ENCODE data around the gene NAV2. TPM values are rescaled to one million over a fixed set of nuclear protein-coding genes. Genes with fewer than 3 reads are reported as not detected.

Gene NAV2
- total RNA-seq, 1 experiment from 2014 or later = 139 TPM

DNA sequence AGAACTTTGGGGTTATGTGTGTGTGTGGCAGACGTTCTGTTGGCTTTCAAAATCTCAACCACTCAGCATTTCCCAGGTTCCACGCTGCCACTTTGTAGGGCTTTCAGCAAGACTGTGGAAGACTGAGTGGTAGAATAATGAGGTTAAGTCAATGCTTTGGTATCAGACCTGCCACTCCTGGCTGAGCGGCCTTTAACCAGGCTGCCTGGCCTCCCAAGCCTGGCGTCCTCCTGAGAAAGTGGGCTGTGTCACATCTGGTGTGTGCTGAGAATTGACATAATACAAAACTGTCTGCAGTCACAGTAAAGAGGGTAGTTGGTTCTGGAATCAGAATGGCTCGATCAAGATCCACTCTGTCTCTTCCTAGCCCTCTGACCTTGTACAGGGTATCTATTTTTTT is 321.2 kb downstream of the NAV2 start:
- ChIA-PET CTCF (interaction anchor here (0.5 to 6.8 kb wide), 4 partner anchors 10 to 93 kb away, joined by 4 to 47 read pairs (median 4); no protein-coding TSS in a partner anchor), POLR2A (interaction anchor here (0.8 to 23.4 kb wide), 4 partner anchors 11 to 74 kb away, joined by 3 to 691 read pairs (median 255); no protein-coding TSS in a partner anchor)
- Mint-ChIP-seq H3K27me3 (ENCODE audit: insufficient read depth, unreplicated experiment) (no peaks in the 10 kb centered on the region), H3K27ac (ENCODE audit: low read depth, unreplicated experiment) (no peak overlapping the region), H3K36me3 (ENCODE audit: insufficient read depth, unreplicated experiment) (peaks cover 89% of the 10 kb centered on the region), H3K4me1 (ENCODE audit: insufficient read depth, unreplicated experiment) (peaks cover 74% of the 10 kb centered on the region), H3K9me3 (ENCODE audit: unreplicated experiment) (no peaks in the 10 kb centered on the region), H3K4me3 (ENCODE audit: unreplicated experiment) (peak overlapping the region; percentile 59)
- no peak for DNase-seq (ENCODE audit: unreplicated experiment)
- intact Hi-C loops (cut with micrococcal nuclease) = no loop called here
- no TSS peak for BruUV-seq (replicated peaks)
- no peak for TF ChIP-seq CTCF (IDR thresholded peaks at IDR 0.05; ENCODE audit: unreplicated experiment)

GRCh38 chr11:20034941-20035340 is 322.3 kb downstream of the NAV2 start:
- ChIA-PET POLR2A (interaction anchor here (0.8 to 23.4 kb wide), 13 partner anchors 7 to 333 kb away, joined by 3 to 691 read pairs (median 8); no protein-coding TSS in a partner anchor), CTCF (interaction anchor here (0.5 to 6.8 kb wide), 13 partner anchors 10 to 928 kb away, joined by 3 to 47 read pairs (median 5); no protein-coding TSS in a partner anchor)
- intact Hi-C loops (cut with micrococcal nuclease) = loop anchor here (5.0 kb wide), 1 partner anchor 77 kb away; no protein-coding TSS in a partner anchor
- H3K4me1 Mint-ChIP-seq (ENCODE audit: insufficient read depth, unreplicated experiment) = peaks cover 63% of the 10 kb centered on the region
- peak overlapping the region; percentile 59 for H3K4me3 Mint-ChIP-seq (ENCODE audit: unreplicated experiment)
- H3K27me3 Mint-ChIP-seq (ENCODE audit: insufficient read depth, unreplicated experiment) = no peaks in the 10 kb centered on the region
- no peaks in the 10 kb centered on the region for H3K9me3 Mint-ChIP-seq (ENCODE audit: unreplicated experiment)
- BruUV-seq (replicated peaks) = no TSS peak
- no peak for DNase-seq (ENCODE audit: unreplicated experiment)
- peak overlapping the region; percentile 92 for H3K27ac Mint-ChIP-seq (ENCODE audit: low read depth, unreplicated experiment)
- peaks cover 89% of the 10 kb centered on the region for H3K36me3 Mint-ChIP-seq (ENCODE audit: insufficient read depth, unreplicated experiment)
- TF ChIP-seq CTCF (IDR thresholded peaks at IDR 0.05; ENCODE audit: unreplicated experiment) = no peak

- peak overlapping the region; percentile 92 for H3K27ac Mint-ChIP-seq (ENCODE audit: low read depth, unreplicated experiment)
- DNase-seq (ENCODE audit: unreplicated experiment) = no peak
- H3K27me3 Mint-ChIP-seq (ENCODE audit: insufficient read depth, unreplicated experiment) = no peaks in the 10 kb centered on the region
- no peak for TF ChIP-seq CTCF (IDR thresholded peaks at IDR 0.05; ENCODE audit: unreplicated experiment)
- ChIA-PET POLR2A (interaction anchor here (0.8 to 23.4 kb wide), 13 partner anchors 8 to 332 kb away, joined by 3 to 691 read pairs (median 8); no protein-coding TSS in a partner anchor), CTCF (interaction anchor here (0.5 to 6.8 kb wide), 14 partner anchors 10 to 928 kb away, joined by 3 to 47 read pairs (median 4); no protein-coding TSS in a partner anchor)
- intact Hi-C loops (cut with micrococcal nuclease) = loop anchor here (5.0 kb wide), 1 partner anchor 77 kb away; no protein-coding TSS in a partner anchor
- peak overlapping the region; percentile 59 for H3K4me3 Mint-ChIP-seq (ENCODE audit: unreplicated experiment)
- H3K36me3 Mint-ChIP-seq (ENCODE audit: insufficient read depth, unreplicated experiment) = peaks cover 89% of the 10 kb centered on the region
- TSS peak; percentile 85 for BruUV-seq (replicated peaks)
- no peaks in the 10 kb centered on the region for H3K9me3 Mint-ChIP-seq (ENCODE audit: unreplicated experiment)
- peaks cover 63% of the 10 kb centered on the region for H3K4me1 Mint-ChIP-seq (ENCODE audit: insufficient read depth, unreplicated experiment)
These were observed 322.7 kb downstream of the NAV2 start for GRCh38 chr11:20035375-20035700.

DNA sequence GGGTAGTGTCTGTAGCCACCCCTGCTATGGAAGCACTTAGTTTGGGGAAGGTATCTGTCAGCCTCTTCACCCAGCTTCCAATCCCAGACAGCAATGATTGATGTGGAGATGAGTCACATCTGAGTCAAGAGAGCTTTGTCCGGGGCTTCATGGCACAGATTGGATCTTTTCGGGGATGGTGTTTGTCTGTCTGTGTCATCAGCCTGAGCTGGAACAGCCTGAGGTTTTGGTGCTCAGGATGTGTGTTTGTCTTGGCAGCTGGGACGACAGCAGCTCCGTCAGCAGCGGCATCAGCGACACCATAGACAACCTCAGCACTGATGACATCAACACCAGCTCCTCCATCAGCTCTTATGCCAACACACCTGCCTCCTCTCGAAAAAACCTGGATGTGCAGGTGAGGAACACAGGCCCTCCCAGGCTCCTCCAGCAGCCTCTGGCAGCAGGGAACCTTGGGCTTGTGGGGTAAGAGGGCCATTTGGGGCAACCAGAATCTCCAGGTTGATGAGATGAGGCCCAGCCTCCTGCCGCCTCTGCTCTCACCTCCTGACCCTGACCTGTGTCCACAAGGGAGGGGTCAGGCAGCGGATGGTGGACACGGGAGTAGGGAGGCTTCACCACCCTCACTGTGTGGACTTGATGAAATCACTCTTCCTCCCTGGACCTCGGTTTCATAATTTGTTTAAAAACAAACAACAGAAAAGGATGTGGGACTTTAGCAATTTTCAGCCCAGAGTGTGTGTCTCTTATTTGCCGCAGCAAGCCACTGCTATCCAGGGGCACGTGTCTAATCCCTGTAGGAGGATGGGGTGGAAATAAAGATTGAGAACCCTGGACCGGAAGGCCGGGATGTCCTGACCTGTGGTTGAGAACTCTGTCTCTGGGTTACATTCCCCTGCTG is 323.3 kb downstream of the NAV2 start:
- BruUV-seq (replicated peaks) = no TSS peak
- peak overlapping the region; percentile 59 for H3K4me3 Mint-ChIP-seq (ENCODE audit: unreplicated experiment)
- H3K27ac Mint-ChIP-seq (ENCODE audit: low read depth, unreplicated experiment) = peak overlapping the region; percentile 92
- CTCF ChIA-PET = interaction anchor here (0.5 to 6.8 kb wide), 16 partner anchors 9 to 453 kb away, joined by 3 to 47 read pairs (median 3); no protein-coding TSS in a partner anchor
- H3K36me3 Mint-ChIP-seq (ENCODE audit: insufficient read depth, unreplicated experiment) = peaks cover 96% of the 10 kb centered on the region
- H3K27me3 Mint-ChIP-seq (ENCODE audit: insufficient read depth, unreplicated experiment) = no peaks in the 10 kb centered on the region
- intact Hi-C loops (cut with micrococcal nuclease) = loop anchor here (1.0 to 5.0 kb wide), 2 partner anchors 76 to 85 kb away; no protein-coding TSS in a partner anchor
- TF ChIP-seq CTCF (IDR thresholded peaks at IDR 0.05; ENCODE audit: unreplicated experiment) = no peak
- peak; percentile 99 for DNase-seq (ENCODE audit: unreplicated experiment)
- POLR2A ChIA-PET = interaction anchor here (0.7 to 23.4 kb wide), 14 partner anchors 8 to 332 kb away, joined by 3 to 691 read pairs (median 8); no protein-coding TSS in a partner anchor
- H3K4me1 Mint-ChIP-seq (ENCODE audit: insufficient read depth, unreplicated experiment) = peaks cover 66% of the 10 kb centered on the region
- no peaks in the 10 kb centered on the region for H3K9me3 Mint-ChIP-seq (ENCODE audit: unreplicated experiment)
